ENCODE measurements around the gene PLEKHG1. TPM values are rescaled to one million over a fixed set of nuclear protein-coding genes. Genes with fewer than 3 reads are reported as not detected.

PLEKHG1 gene
- total and polyA plus RNA-seq, 2 experiments from 2014 or later: 0.89 to 2.5 TPM

DNA sequence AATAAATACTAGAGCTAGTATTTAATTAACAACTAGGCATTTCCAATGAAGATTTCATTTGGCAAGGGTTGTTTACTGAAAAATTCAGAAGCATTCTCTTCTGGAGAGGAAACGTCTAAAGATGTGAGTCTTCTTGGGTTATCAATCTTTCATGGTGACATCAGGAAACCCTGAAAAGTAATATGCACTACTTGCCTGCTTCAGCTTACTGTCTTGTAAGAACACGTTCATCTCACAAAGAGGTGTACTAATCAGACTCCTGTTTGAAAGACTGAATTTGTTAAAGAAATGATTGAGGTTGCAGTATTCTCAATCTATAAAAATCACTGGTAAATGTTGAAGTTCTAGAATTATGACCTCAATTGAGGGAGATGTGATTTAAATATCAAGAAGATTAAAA is 16.9 kb downstream of the PLEKHG1 start:
- H3K4me3 ChIP-seq: no peak overlapping the region
- H4K20me1 ChIP-seq (replicated peaks; ENCODE audit: insufficient read depth): no peaks in the 10 kb centered on the region
- H3K27me3 ChIP-seq (ENCODE audit: insufficient read depth): no peaks in the 10 kb centered on the region
- H3K36me3 ChIP-seq (ENCODE audit: insufficient read depth): no peaks in the 10 kb centered on the region
- H3K9me3 Mint-ChIP-seq: no peaks in the 10 kb centered on the region
- H2AFZ ChIP-seq: no peak overlapping the region
- H3K27me3 Mint-ChIP-seq (ENCODE audit: insufficient read depth, low read depth, poor library complexity): no peaks in the 10 kb centered on the region
- no peaks in the 10 kb centered on the region for H3K4me1 ChIP-seq (ENCODE audit: insufficient read depth)
- peaks cover 2% of the 10 kb centered on the region; the same call in 2 of the 3 replicates for H3K4me1 Mint-ChIP-seq
- ATAC-seq (no peak), DNase-seq (ENCODE audit: low spot score) (no peak)
- H3F3A ChIP-seq (replicated peaks; ENCODE audit: low read depth): no peaks in the 10 kb centered on the region
- no peak overlapping the region for H3K4me3 Mint-ChIP-seq
- 0 out of 2 replicates have a peak, but pooled peaks cover 5% of the 10 kb centered on the region for H3K9me2 ChIP-seq (ENCODE audit: insufficient read depth)
- no peaks in the 10 kb centered on the region for H3K79me2 ChIP-seq (replicated peaks; ENCODE audit: insufficient read depth)
- TF ChIP-seq ETS1 (IDR thresholded peaks at IDR 0.05) (no peak), CTCF (conservative IDR thresholded peaks at IDR 0.05; ENCODE audit: low read depth in 2 of 2) (no peak), STAT1 (IDR thresholded peaks at IDR 0.05; ENCODE audit: unreplicated experiment) (no peak), ZNF462 (CRISPR knock-in tag; IDR thresholded peaks at IDR 0.05) (no peak), EZH2phosphoT487 (IDR thresholded peaks at IDR 0.05; ENCODE audit: unreplicated experiment) (no peak), ZNF331 (CRISPR knock-in tag; IDR thresholded peaks at IDR 0.05; ENCODE audit: low read depth) (no peak), POLR2AphosphoS5 (IDR thresholded peaks at IDR 0.05; ENCODE audit: low read depth) (no peak), JUNB (IDR thresholded peaks at IDR 0.05; ENCODE audit: unreplicated experiment) (no peak), NANOG (IDR thresholded peaks at IDR 0.05; ENCODE audit: borderline replicate concordance) (no peak), CREB1 (CRISPR knock-in tag; IDR thresholded peaks at IDR 0.05; ENCODE audit: low read depth) (no peak)
- TF ChIP-seq, protein P1, sequence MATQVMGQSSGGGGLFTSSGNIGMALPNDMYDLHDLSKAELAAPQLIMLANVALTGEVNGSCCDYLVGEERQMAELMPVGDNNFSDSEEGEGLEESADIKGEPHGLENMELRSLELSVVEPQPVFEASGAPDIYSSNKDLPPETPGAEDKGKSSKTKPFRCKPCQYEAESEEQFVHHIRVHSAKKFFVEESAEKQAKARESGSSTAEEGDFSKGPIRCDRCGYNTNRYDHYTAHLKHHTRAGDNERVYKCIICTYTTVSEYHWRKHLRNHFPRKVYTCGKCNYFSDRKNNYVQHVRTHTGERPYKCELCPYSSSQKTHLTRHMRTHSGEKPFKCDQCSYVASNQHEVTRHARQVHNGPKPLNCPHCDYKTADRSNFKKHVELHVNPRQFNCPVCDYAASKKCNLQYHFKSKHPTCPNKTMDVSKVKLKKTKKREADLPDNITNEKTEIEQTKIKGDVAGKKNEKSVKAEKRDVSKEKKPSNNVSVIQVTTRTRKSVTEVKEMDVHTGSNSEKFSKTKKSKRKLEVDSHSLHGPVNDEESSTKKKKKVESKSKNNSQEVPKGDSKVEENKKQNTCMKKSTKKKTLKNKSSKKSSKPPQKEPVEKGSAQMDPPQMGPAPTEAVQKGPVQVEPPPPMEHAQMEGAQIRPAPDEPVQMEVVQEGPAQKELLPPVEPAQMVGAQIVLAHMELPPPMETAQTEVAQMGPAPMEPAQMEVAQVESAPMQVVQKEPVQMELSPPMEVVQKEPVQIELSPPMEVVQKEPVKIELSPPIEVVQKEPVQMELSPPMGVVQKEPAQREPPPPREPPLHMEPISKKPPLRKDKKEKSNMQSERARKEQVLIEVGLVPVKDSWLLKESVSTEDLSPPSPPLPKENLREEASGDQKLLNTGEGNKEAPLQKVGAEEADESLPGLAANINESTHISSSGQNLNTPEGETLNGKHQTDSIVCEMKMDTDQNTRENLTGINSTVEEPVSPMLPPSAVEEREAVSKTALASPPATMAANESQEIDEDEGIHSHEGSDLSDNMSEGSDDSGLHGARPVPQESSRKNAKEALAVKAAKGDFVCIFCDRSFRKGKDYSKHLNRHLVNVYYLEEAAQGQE (IDR thresholded peaks at IDR 0.05; ENCODE audit: unreplicated experiment): no peak
- no peak overlapping the region for H3K27ac Mint-ChIP-seq
- H3K4me2 ChIP-seq: no peak overlapping the region
- no peaks in the 10 kb centered on the region for H3K36me3 Mint-ChIP-seq (ENCODE audit: low read depth)
- no peak overlapping the region for H3K27ac ChIP-seq (ENCODE audit: low read depth)
